ENCODE results near the gene PXDC1. TPM values are rescaled to one million over a fixed set of nuclear protein-coding genes. Genes with fewer than 3 reads are reported as not detected.

PXDC1 gene
- total and polyA plus RNA-seq, 4 donors: 21.0 to 53.8 (median 43.3) TPM

DNA sequence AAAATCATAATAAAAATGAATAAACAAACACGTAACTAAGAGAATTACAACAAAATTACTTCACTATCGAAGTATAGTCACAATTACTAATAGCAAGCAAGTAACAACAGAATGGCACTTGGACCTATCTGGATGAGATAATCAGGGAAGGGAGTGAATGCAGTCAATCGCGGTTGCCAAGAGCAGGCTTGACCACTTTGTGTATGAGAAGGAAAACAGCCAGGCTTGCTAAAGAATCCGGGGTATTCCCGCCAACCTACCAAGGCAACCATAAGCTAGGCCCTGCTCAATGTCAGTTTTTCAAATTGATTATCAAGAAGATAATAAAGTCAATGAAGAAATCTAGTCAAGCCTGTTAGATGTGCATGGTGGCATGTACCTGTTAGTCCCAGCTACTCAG, 39.7 kb downstream of the PXDC1 start:
- no peaks in the 10 kb centered on the region for H3K27me3 ChIP-seq (ENCODE audit: control insufficient read depth in 3 of 3, insufficient read depth in 3 of 3, low read length in 2 of 3)
- no peak overlapping the region for H3K9ac ChIP-seq (ENCODE audit: insufficient read depth in 1 of 2, low read length in 2 of 2)
- no peak overlapping the region for H3K4me3 ChIP-seq
- peaks cover 0 to 3% (median 0%) of the 10 kb centered on the region in 4 donors for H3K9me3 ChIP-seq (ENCODE audit: control insufficient read depth in 4 of 4, insufficient read depth in 3 of 4, low read length in 3 of 4)
- ATAC-seq (ENCODE audit: insufficient read depth, low FRiP score) (no peak), DNase-seq (no peak)
- TF ChIP-seq, protein P1, sequence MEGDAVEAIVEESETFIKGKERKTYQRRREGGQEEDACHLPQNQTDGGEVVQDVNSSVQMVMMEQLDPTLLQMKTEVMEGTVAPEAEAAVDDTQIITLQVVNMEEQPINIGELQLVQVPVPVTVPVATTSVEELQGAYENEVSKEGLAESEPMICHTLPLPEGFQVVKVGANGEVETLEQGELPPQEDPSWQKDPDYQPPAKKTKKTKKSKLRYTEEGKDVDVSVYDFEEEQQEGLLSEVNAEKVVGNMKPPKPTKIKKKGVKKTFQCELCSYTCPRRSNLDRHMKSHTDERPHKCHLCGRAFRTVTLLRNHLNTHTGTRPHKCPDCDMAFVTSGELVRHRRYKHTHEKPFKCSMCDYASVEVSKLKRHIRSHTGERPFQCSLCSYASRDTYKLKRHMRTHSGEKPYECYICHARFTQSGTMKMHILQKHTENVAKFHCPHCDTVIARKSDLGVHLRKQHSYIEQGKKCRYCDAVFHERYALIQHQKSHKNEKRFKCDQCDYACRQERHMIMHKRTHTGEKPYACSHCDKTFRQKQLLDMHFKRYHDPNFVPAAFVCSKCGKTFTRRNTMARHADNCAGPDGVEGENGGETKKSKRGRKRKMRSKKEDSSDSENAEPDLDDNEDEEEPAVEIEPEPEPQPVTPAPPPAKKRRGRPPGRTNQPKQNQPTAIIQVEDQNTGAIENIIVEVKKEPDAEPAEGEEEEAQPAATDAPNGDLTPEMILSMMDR (IDR thresholded peaks at IDR 0.05; ENCODE audit: control extremely low read depth, extremely low read depth): no peak
- H3K36me3 ChIP-seq (ENCODE audit: control insufficient read depth in 4 of 4, insufficient read depth in 4 of 4, low read length in 4 of 4): peaks cover 0 to 3% (median 0%) of the 10 kb centered on the region in 4 donors
- peaks cover 0 to 5% (median 0%) of the 10 kb centered on the region in 5 donors for H3K4me1 ChIP-seq (ENCODE audit: control insufficient read depth in 5 of 5, insufficient read depth in 5 of 5, low read length in 5 of 5)
- WGBS, 2 donors: 86 to 89% methylated on average over 6 of the region's 6 CpGs
- no peak overlapping the region for H3K27ac ChIP-seq (ENCODE audit: low read depth in 1 of 2, low read length in 1 of 2)

GRCh38 chr6:3710403-3710802, 41.1 kb downstream of the PXDC1 start:
- no peaks in the 10 kb centered on the region for H3K27me3 ChIP-seq (ENCODE audit: control insufficient read depth in 3 of 3, insufficient read depth in 3 of 3, low read length in 2 of 3)
- no peak overlapping the region for H3K27ac ChIP-seq (ENCODE audit: low read depth in 1 of 2, low read length in 1 of 2)
- no peak for ATAC-seq (ENCODE audit: insufficient read depth, low FRiP score)
- H3K4me3 ChIP-seq: no peak overlapping the region
- peaks cover 0 to 3% (median 0%) of the 10 kb centered on the region in 4 donors for H3K36me3 ChIP-seq (ENCODE audit: control insufficient read depth in 4 of 4, insufficient read depth in 4 of 4, low read length in 4 of 4)
- no peak overlapping the region for H3K9ac ChIP-seq (ENCODE audit: insufficient read depth in 1 of 2, low read length in 2 of 2)
- H3K9me3 ChIP-seq (ENCODE audit: control insufficient read depth in 4 of 4, insufficient read depth in 3 of 4, low read length in 3 of 4): peaks cover 0 to 3% (median 2%) of the 10 kb centered on the region in 4 donors
- WGBS, 2 donors: 89 to 92% methylated on average over 7 of the region's 7 CpGs
- DNase-seq: no peak
- peaks cover 0 to 5% (median 0%) of the 10 kb centered on the region in 5 donors for H3K4me1 ChIP-seq (ENCODE audit: control insufficient read depth in 5 of 5, insufficient read depth in 5 of 5, low read length in 5 of 5)
- TF ChIP-seq, protein P1 (IDR thresholded peaks at IDR 0.05; ENCODE audit: control extremely low read depth, extremely low read depth): no peak

DNA sequence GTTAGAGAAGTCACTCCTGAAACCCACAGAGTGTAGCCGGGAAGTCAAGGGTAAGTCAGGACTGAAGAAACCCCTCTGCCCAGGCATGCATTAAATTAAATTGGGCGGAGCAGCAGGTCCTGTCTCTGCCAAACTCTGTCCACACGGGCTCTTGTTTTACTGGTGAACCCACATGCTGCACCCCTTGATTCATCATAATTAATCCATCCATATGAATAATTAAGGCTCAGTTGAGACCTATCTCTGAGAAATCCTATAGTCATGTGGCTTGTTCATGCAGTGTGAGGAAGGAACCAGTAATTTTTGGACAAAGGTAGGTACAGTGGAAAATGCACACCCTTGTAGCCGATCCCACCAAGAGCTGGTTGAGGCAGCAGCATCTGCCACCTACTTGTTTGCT, 43.0 kb downstream of the PXDC1 start:
- Histone ChIP-seq H3K36me3 (ENCODE audit: control insufficient read depth in 4 of 4, insufficient read depth in 4 of 4, low read length in 4 of 4) (peaks cover 0 to 3% (median 0%) of the 10 kb centered on the region in 4 donors), H3K27me3 (ENCODE audit: control insufficient read depth in 3 of 3, insufficient read depth in 3 of 3, low read length in 2 of 3) (no peaks in the 10 kb centered on the region), H3K27ac (ENCODE audit: low read depth in 1 of 2, low read length in 1 of 2) (no peak overlapping the region), H3K4me1 (ENCODE audit: control insufficient read depth in 5 of 5, insufficient read depth in 5 of 5, low read length in 5 of 5) (peaks cover 0 to 5% (median 0%) of the 10 kb centered on the region in 5 donors), H3K9me3 (ENCODE audit: control insufficient read depth in 4 of 4, insufficient read depth in 3 of 4, low read length in 3 of 4) (peaks cover 0 to 3% (median 1%) of the 10 kb centered on the region in 4 donors), H3K4me3 (no peak overlapping the region), H3K9ac (ENCODE audit: insufficient read depth in 1 of 2, low read length in 2 of 2) (no peak overlapping the region)
- 90% methylated on average over 4 of the region's 4 CpGs for WGBS, 2 donors
- no peak for ATAC-seq (ENCODE audit: insufficient read depth, low FRiP score)
- TF ChIP-seq, protein P1 (IDR thresholded peaks at IDR 0.05; ENCODE audit: control extremely low read depth, extremely low read depth): no peak
- DNase-seq: no peak

Measured in lung (tissue), 12 donors.